IMR-90 (cell line): ENCODE measurements around the gene PPP2R5E. TPM values are rescaled to one million over a fixed set of nuclear protein-coding genes. Genes with fewer than 3 reads are reported as not detected.

Experiments
- ATAC-seq: fragments of 200-7000 bp; cut with Tn5 transposase; 2 replicates; pipeline ENCODE4 v1.9.1; 2020; ENCODE audit warnings: low read depth, mild to moderate bottlenecking, moderate library complexity
- BruUV-seq: library from RNA; stranded (reverse); fragments of 400-500 nt; replicated peaks from 2 replicates; lab custom pipeline; 2021; lab: Mats Ljungman, UMichigan
- CTCF ChIA-PET: fragments of 300-600 bp; formaldehyde crosslinking; extraction: SDS; loops from one replicate; lab custom pipeline; 2021; ENCODE audit warnings: antibody characterized with exemption; lab: Yijun Ruan, JAX
- POLR2A ChIA-PET: fragments of 300-600 bp; sonication (Branson Sonifier 250); formaldehyde crosslinking; loops from one replicate; lab custom pipeline; 2022; ENCODE audit warnings: antibody characterized with exemption; ENCODE audit not compliant: unreplicated experiment; lab: Charles Lee
- DNase-seq: peaks from one replicate; pipeline ENCODE4 v3.0.0; 2013
- H2AFZ ChIP-seq: replicated peaks from 2 replicates; pipeline ENCODE3; 2013; ENCODE audit warnings: low read length, mild to moderate bottlenecking; ENCODE audit not compliant: poor library complexity
- H2AK5ac ChIP-seq: 2 replicates; pipeline ENCODE4 v1.6.1; 2013; ENCODE audit warnings: low read depth, low read length, inconsistent platforms
- H2AK9ac ChIP-seq: replicated peaks from 2 replicates; pipeline ENCODE3; 2013; ENCODE audit warnings: mild to moderate bottlenecking, low read depth, low read length, moderate library complexity; ENCODE audit not compliant: poor library complexity
- H2BK120ac ChIP-seq: 2 replicates; pipeline ENCODE4 v1.6.1; 2013; ENCODE audit warnings: low read depth, low read length, inconsistent platforms
- H2BK15ac ChIP-seq: 3 replicates; pipeline ENCODE4 v1.6.1; 2013; ENCODE audit warnings: low read depth, low read length, inconsistent platforms
- H2BK20ac ChIP-seq: 2 replicates; pipeline ENCODE4 v1.6.1; 2013; ENCODE audit warnings: low read depth, mild to moderate bottlenecking, inconsistent platforms, low read length, moderate library complexity
- H2BK5ac ChIP-seq: 2 replicates; pipeline ENCODE4 v1.6.1; 2013; ENCODE audit warnings: mild to moderate bottlenecking, low read depth, low read length, inconsistent platforms; ENCODE audit not compliant: poor library complexity, severe bottlenecking
- H3K14ac ChIP-seq: replicated peaks from 2 replicates; pipeline ENCODE4 v1.6.1; 2013; ENCODE audit warnings: low read depth, low read length, inconsistent platforms
- H3K18ac ChIP-seq: 2 replicates; pipeline ENCODE4 v1.6.1; 2013; ENCODE audit warnings: low read depth, low read length, control low read depth
- H3K23ac ChIP-seq: 2 replicates; pipeline ENCODE4 v1.6.1; 2013; ENCODE audit warnings: low read depth, low read length, inconsistent platforms
- H3K27ac ChIP-seq: 2 replicates; pipeline ENCODE4 v1.5.1; 2013; ENCODE audit warnings: mild to moderate bottlenecking, control low read depth, low read length; ENCODE audit not compliant: insufficient read depth
- H3K27me3 ChIP-seq: 2 replicates; pipeline ENCODE4 v1.6.1; 2013; ENCODE audit warnings: low read length; ENCODE audit not compliant: control insufficient read depth, insufficient read depth
- H3K36me3 ChIP-seq: 2 replicates; pipeline ENCODE4 v1.6.1; 2013; ENCODE audit warnings: low read length, mixed read lengths; ENCODE audit not compliant: control insufficient read depth, insufficient read depth
- H3K4ac ChIP-seq: 2 replicates; pipeline ENCODE4 v1.6.1; 2013; ENCODE audit warnings: low read depth, low read length, inconsistent platforms
- H3K4me1 ChIP-seq: 2 replicates; pipeline ENCODE4 v1.6.1; 2013; ENCODE audit warnings: low read length, mixed read lengths; ENCODE audit not compliant: control insufficient read depth, insufficient read depth
- H3K4me2 ChIP-seq: 2 replicates; pipeline ENCODE4 v1.6.1; 2013; ENCODE audit warnings: low read depth, mild to moderate bottlenecking, control low read depth, low read length, moderate library complexity
- H3K4me3 ChIP-seq: 2 replicates; pipeline ENCODE4 v1.5.1; 2013; ENCODE audit warnings: low read depth, mild to moderate bottlenecking, control low read depth, low read length, moderate library complexity; ENCODE audit not compliant: insufficient read depth
- H3K56ac ChIP-seq: 2 replicates; pipeline ENCODE4 v1.6.1; 2013; ENCODE audit warnings: low read length, inconsistent platforms; ENCODE audit not compliant: insufficient read depth; ENCODE audit errors: extremely low read depth
- H3K79me1 ChIP-seq, 2 experiments: 2 replicates each; pipeline ENCODE4 v1.6.1; 2013; ENCODE audit warnings: low read length in 2 of 2, inconsistent platforms in 1 of 2, low read depth in 1 of 2
- H3K9ac ChIP-seq: 2 replicates; pipeline ENCODE4 v1.6.1; 2013; ENCODE audit warnings: low read depth, low read length, control low read depth
- H3K9me1 ChIP-seq: 2 replicates; pipeline ENCODE4 v1.6.1; 2013; ENCODE audit warnings: low read length, inconsistent platforms; ENCODE audit not compliant: insufficient read depth
- H3K9me3 ChIP-seq: 2 replicates; pipeline ENCODE4 v1.6.1; 2013; ENCODE audit warnings: low read length; ENCODE audit not compliant: control insufficient read depth, insufficient read depth
- H4K20me1 ChIP-seq: 2 replicates; pipeline ENCODE4 v1.6.1; 2013; ENCODE audit warnings: low read length, inconsistent platforms; ENCODE audit not compliant: insufficient read depth
- H4K5ac ChIP-seq: 2 replicates; pipeline ENCODE4 v1.6.1; 2013; ENCODE audit warnings: mild to moderate bottlenecking, low read depth, low read length, control low read depth
- H4K8ac ChIP-seq, 2 experiments: 2 replicates each; pipeline ENCODE4 v1.6.1; 2013; ENCODE audit warnings: low read depth in 2 of 2, low read length in 2 of 2, control low read depth in 1 of 2, inconsistent platforms in 1 of 2
- H4K91ac ChIP-seq: 2 replicates; pipeline ENCODE4 v1.6.1; 2013; ENCODE audit warnings: low read depth, low read length, inconsistent platforms; ENCODE audit not compliant: insufficient read depth
- BHLHE40 ChIP-seq: fragments of 150-350 bp; IDR thresholded peaks from 2 replicates; pipeline ENCODE4 v1.6.1; 2016; ENCODE audit warnings: mild to moderate bottlenecking, low read depth, low read length
- CHD1 ChIP-seq: IDR thresholded peaks from 2 replicates; pipeline ENCODE4 v1.6.1; 2012; ENCODE audit warnings: low read depth, low read length, improper control_type of control experiment
- CTCF ChIP-seq: conservative IDR thresholded peaks from 2 replicates; pipeline ENCODE4 v1.5.1; 2012; ENCODE audit warnings: mild to moderate bottlenecking, low read depth, low read length, improper control_type of control experiment
- ELK1 ChIP-seq: fragments of 150-350 bp; IDR thresholded peaks from 2 replicates; pipeline ENCODE4 v1.6.1; 2016; ENCODE audit warnings: low read depth, mild to moderate bottlenecking, low read length, moderate library complexity, borderline replicate concordance
- FOS ChIP-seq: fragments of 150-350 bp; IDR thresholded peaks from 2 replicates; pipeline ENCODE4 v1.6.1; 2016; ENCODE audit warnings: low read depth, low read length
- MAFK ChIP-seq: IDR thresholded peaks from 2 replicates; pipeline ENCODE4 v1.6.1; 2012; ENCODE audit warnings: low read depth, low read length, improper control_type of control experiment
- MXI1 ChIP-seq: IDR thresholded peaks from 2 replicates; pipeline ENCODE4 v1.6.1; 2012; ENCODE audit warnings: low read depth, mild to moderate bottlenecking, low read length, moderate library complexity, borderline replicate concordance
- NFE2L2 ChIP-seq: fragments of 150-350 bp; IDR thresholded peaks from 2 replicates; pipeline ENCODE4 v1.6.1; 2016; ENCODE audit warnings: low read depth, mild to moderate bottlenecking, low read length
- POLR2A ChIP-seq: IDR thresholded peaks from 2 replicates; pipeline ENCODE4 v1.6.1; 2012; ENCODE audit warnings: mild to moderate bottlenecking, low read depth, low read length
- RAD21 ChIP-seq: IDR thresholded peaks from 2 replicates; pipeline ENCODE4 v1.6.1; 2012; ENCODE audit warnings: low read length, improper control_type of control experiment
- RCOR1 ChIP-seq: IDR thresholded peaks from 2 replicates; pipeline ENCODE4 v1.6.1; 2012; ENCODE audit warnings: mild to moderate bottlenecking, low read length, improper control_type of control experiment; ENCODE audit not compliant: insufficient replicate concordance
- RFX5 ChIP-seq: IDR thresholded peaks from 2 replicates; pipeline ENCODE4 v1.8.0; 2012; ENCODE audit warnings: low read depth, mild to moderate bottlenecking, low read length, moderate library complexity
- SMC3 ChIP-seq: fragments of 150-350 bp; IDR thresholded peaks from 2 replicates; pipeline ENCODE4 v1.6.1; 2016; ENCODE audit warnings: low read depth, mild to moderate bottlenecking, antibody characterized with exemption, low read length, moderate library complexity
- WGBS, 2 experiments: methylation state at CpG; one replicate each; pipeline versions ENCODE4 v1.1.5 to v1.1.7; 2013; ENCODE audit warnings: missing lambda C conversion rate in 2 of 2; ENCODE audit not compliant: insufficient read length in 1 of 2; ENCODE audit errors: extremely low coverage in 2 of 2; 5-methylcytosine and 5-hydroxymethylcytosine counted together
- dilution Hi-C: fragments of 300-500 bp; cut with HindIII; formaldehyde crosslinking; loops from one replicate; pipeline ENCODE4 v1.14.3; 2018; ENCODE audit warnings: low sequenced_read_pairs; ENCODE audit not compliant: unreplicated experiment
- in situ Hi-C: fragments of 300-500 bp; cut with MboI; formaldehyde crosslinking; loops from 3 replicates; pipeline ENCODE4 v1.14.3; 2019; ENCODE audit warnings: low sequenced_read_pairs, inconsistent platforms, mixed read lengths
- intact Hi-C: fragments of 100-400 bp; cut with micrococcal nuclease; formaldehyde crosslinking; loops from 2 replicates; pipeline ENCODE4 v1.10.0; 2022
- polyA plus RNA-seq, 3 experiments: library from polyadenylated mRNA; depleted of rRNA; stranded (reverse); fragments of >200 nt; gene quantifications; 2 replicates each; pipeline ENCODE4 v1.2.3, GENCODE V29; 2012; ENCODE audit warnings: low replicate concordance in 1 of 3
- total RNA-seq: library from RNA; depleted of rRNA; stranded (reverse); fragments of >200 nt; gene quantifications from 2 replicates; pipeline ENCODE4 v1.2.3, GENCODE V29; 2012

PPP2R5E gene
- total and polyA plus RNA-seq, 2 of the 4 experiments (the other 2 are of a cell fraction): 9.7 to 12.2 TPM

GRCh38 chr14:63578300-63578699 is 35.1 kb upstream of the PPP2R5E start:
- no peak overlapping the region for H3K4me2 ChIP-seq
- no peaks in the 10 kb centered on the region for H3K4me1 ChIP-seq
- H3K9me3 ChIP-seq: no peaks in the 10 kb centered on the region
- no peak overlapping the region for H3K23ac ChIP-seq
- POLR2A ChIA-PET: no interaction called here
- ATAC-seq (no peak), DNase-seq (peak; percentile 11)
- no peak overlapping the region for H2BK15ac ChIP-seq
- in situ Hi-C loops (no loop called here), dilution Hi-C loops (no loop called here), intact Hi-C loops (no loop called here)
- no peak overlapping the region for H2AK5ac ChIP-seq
- H2BK5ac ChIP-seq: no peak overlapping the region
- H4K91ac ChIP-seq: no peak overlapping the region
- no peak overlapping the region for H2AFZ ChIP-seq
- H3K27me3 ChIP-seq: no peaks in the 10 kb centered on the region
- TF ChIP-seq FOS (no peak), MAFK (no peak), SMC3 (no peak), POLR2A (no peak), RAD21 (no peak), RFX5 (no peak), NFE2L2 (no peak), CTCF (no peak), RCOR1 (no peak), MXI1 (no peak), ELK1 (no peak), CHD1 (no peak), BHLHE40 (no peak)
- no peaks in the 10 kb centered on the region for H3K9me1 ChIP-seq
- CTCF ChIA-PET: no interaction called here
- H4K8ac ChIP-seq: no peak overlapping the region
- no peak overlapping the region for H3K14ac ChIP-seq
- H3K36me3 ChIP-seq: no peaks in the 10 kb centered on the region
- H4K20me1 ChIP-seq: no peaks in the 10 kb centered on the region
- H3K27ac ChIP-seq: no peak overlapping the region
- no peak overlapping the region for H4K5ac ChIP-seq
- no peak overlapping the region for H3K9ac ChIP-seq
- WGBS, 2 experiments: no CpG with 5 or more reads among the region's 1 CpG
- no peak overlapping the region for H2AK9ac ChIP-seq
- H3K4ac ChIP-seq: no peak overlapping the region
- no peak overlapping the region for H3K56ac ChIP-seq
- no peak overlapping the region for H2BK20ac ChIP-seq
- no peak overlapping the region for H3K18ac ChIP-seq
- BruUV-seq: no TSS peak
- H3K79me1 ChIP-seq: no peaks in the 10 kb centered on the region
- no peak overlapping the region for H3K4me3 ChIP-seq
- H2BK120ac ChIP-seq: no peak overlapping the region
